Activated CD4-positive, alpha-beta T cell treated with anti-CD3 and anti-CD28 coated beads, Interleukin-2, Interleukin-4, amounts not matched to agents 100 ng/mL and 50 ng/mL, durations not matched to agents 16 hours and 8 hours (primary cell): ENCODE data around the gene CEP57.
"Not testable (repeated sequence)": the region's sequence is repeated elsewhere in the genome, so short reads cannot be mapped to it uniquely, and the experiment has no call there.

Experiments
- DNase-seq: peaks from one replicate; pipeline ENCODE4 v3.0.0-alpha.2; 2020; ENCODE audit warnings: low spot score

CEP57 gene

DNA sequence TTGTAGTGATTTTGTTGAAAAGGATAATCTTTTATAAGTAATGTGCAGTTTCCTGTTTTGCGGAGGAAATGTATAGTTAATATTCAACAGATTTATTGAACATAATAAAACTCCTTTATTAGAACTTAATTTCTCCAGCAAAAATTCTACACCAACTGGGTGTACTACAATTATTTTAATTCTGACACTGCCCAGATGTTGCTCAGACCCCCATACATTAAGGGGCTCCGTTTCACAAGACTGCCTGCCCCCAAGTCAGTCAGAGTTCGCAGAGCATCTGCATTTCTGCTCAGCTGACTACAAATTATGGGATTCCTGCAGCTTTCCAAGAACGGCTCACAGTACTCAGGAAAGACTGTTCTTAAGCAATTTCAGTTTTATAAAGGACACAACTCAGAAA, 6.2 kb downstream of the CEP57 start:
- no peak for DNase-seq

DNA sequence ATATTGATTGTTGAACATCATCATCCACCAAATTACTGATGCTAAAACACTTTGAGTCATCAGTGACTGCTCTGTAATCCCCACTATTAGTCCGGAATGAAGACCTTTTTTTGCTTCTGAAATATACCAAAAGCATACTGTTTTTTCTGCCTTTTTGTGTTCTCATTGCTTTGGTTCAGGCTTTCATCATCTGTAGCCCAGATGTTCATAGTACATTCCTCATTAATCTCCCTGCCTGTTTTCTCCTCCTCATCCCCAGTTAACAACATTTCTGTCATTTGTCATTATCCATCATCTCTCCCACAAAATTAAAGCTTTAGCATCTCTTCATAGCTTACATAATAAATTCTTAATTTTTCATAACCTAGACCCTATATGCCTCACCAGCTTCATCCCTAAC, 9.2 kb downstream of the CEP57 start:
- DNase-seq: no peak

DNA sequence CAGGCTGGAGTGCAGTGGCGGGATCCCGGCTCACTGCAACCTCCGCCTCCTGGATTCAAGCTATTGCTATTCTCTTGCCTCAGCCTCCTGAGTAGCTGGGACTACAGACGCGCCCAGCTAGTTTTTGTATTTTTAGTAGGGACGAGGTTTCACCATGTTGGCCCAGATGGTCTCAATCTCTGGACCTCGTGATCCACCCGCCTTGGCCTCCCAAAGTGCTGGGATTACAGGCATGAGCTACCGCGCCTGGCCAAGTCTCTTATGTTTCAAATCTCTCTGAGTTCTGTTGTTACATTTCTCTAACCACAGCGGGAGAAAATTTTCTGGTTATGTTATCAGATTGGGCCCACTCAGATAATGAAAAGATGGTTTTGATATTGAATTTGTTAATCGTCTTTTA, 10.1 kb downstream of the CEP57 start:
- no peak for DNase-seq

DNA sequence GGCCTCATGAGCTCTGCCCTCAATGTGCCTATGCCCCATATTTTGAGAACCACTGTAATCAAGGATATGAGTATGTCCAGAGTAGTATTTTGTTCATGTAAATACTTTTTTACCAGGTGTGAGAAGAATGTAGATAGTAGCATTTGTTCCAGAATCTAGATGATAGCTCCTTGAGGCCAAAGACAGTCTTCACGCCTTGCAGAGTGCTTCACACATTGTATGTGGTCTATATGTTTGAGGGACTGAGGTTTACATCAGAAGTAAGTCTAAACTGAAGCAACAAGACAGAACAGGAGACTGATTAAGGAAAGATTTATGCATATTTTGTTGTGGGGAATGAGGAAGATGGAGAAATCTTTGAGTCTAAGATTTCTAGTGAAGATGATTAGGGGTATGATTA, 12.5 kb downstream of the CEP57 start:
- DNase-seq: no peak

DNA sequence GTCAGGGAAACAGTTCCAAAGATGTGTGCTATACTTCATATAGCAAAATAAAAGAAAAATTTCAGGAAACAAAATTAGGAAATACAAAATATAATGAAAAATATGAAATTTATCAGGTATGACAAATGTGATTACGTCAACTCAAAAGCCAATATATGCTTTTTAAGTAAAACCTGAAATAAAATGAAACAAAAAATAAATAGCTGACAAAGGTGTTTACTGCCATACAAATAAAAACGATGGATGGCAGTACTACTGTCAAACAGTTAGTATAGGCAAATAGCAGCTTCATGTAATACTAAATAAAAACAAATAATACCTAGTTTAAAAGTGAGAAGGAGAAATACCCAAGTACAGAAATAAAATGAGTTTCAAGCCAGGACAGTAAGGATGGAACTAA, 13.7 kb downstream of the CEP57 start:
- no peak for DNase-seq

DNA sequence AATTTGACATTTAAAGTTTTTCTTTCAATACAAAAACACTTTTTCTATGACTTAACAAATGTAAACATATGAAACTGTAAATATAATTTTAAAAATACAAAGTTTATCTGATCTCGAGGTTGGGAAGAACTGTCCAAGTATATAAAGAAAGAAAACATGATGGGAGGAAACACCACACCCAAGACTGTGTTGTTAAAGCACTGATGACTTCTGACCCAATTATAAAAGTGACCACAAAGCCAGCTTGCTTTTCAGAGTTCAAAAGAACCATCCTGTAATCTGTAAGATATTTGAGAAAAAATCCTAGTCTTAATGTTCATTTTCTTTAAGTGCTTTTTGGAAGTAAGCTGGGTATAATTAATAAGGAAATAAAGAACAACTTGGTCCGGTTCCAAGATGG, 15.6 kb downstream of the CEP57 start:
- no peak for DNase-seq

DNA sequence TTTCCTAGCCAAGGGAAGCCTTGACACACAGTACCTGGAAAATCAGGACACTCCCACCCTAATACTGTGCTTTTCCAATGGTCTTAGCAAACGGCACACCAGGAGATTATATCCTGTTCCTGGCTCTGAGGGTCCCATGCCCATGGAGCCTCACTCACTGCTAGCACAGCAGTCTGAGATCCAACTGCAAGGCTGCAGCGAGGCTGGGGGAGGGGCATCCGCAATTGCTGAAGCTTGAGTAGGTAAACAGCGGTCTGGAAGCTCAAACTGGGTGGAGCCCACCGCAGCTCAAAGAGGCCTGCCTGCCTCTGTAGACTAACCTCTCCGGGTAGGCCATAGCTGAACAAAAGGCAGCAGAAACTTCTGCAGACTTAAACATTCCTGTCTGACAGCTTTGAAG, 16.2 kb downstream of the CEP57 start:
- DNase-seq: not testable (repeated sequence)

DNA sequence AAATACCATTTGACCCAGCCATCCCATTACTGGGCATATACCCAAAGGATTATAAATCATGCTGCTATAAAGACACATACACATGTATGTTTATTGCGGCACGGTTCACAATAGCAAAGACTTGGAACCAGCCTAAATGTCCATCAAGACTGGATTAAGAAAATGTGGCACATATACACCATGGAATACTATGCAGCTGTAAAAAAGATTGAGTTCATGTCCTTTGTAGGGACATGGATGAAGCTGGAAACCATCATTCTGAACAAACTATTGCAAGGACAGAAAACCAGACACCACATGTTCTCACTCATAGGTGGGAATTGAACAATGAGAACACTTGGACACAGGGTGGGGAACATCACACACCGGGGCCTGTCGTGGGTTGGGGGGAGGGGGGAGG, 20.8 kb downstream of the CEP57 start:
- not testable (repeated sequence) for DNase-seq

DNA sequence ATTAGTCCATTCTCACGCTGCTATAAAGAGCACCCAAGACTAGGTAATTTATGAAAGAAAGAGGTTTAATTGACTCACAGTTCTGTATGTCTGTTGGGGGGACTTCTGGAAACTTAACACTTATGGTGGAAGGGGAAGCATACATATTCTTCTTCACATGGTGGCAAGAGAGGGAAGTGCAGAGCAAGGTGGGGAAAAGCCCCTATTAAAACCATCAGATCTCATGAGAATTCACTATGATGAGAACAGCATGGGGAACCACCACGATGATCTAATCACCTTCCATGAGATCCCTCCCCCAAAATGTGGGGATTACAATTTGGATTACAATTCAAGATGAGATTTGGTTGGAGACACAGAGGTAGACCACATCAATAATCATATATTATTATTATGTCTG, 25.7 kb downstream of the CEP57 start:
- no peak for DNase-seq

DNA sequence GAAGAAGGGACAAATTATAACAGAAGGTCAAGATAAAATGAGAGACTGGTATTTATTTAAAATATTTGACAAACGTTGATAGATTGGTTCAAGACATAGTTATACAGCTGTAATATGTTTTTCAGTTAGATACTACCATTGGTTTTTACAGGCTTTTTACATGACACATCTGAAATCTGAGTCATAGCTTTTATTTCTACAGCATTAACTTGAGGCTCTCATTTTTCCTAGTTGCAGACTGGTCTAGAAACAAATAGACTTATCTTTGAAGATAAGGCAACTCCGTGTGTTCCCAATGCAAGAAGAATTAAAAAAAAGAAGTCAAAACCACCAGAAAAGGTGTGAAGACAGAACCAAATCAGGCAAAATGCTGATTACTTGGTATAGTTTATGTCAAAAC, 31.3 kb downstream of the CEP57 start:
- no peak for DNase-seq

DNA sequence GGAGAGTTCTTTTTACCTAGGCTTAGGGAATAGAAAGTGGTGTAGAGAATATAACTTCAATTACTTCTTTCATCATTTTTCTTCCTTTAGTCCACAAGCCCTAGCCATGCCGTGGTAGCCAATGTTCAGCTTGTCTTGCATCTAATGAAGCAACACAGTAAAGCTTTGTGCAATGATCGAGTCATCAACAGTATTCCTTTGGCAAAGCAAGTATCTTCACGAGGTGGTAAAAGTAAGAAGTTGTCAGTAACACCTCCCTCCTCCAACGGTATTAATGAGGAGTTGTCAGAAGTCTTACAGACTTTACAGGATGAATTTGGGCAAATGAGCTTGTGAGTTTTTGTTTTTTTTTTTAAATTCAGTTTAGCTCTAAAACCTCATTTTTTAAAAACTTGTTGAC, 37.4 kb downstream of the CEP57 start:
- DNase-seq: no peak

DNA sequence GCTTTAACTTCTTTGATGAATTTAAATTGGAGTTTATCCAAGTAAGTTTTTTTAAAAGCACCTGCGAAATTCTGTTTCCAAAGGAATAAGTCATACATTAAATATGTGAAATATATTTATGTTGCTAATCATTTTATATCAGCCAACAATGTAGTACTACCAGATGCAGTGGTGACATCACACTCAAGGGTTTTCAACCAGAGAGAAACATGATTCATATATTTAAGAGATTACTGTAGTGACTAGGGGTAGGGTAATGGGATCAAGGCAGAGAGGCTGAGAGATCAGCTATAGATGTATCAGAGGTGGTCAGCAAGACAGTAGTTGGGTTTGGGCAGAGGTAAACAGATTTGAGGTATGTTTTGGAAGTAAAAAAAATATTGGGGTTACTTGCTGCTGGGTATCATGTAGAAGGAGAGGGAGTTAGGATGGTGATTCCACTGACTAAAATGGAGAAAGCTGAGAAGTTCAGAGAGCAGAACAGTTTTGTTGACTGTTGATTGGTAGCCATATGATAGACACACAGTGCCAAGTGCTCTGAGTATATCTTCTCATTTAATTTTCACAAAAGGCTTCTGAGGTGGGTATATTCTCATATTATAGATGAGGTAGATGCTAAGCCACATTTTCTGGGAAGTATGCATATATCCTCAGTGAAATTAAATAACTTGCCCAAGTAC, 39.4 kb downstream of the CEP57 start:
- DNase-seq: peak; percentile 11

DNA sequence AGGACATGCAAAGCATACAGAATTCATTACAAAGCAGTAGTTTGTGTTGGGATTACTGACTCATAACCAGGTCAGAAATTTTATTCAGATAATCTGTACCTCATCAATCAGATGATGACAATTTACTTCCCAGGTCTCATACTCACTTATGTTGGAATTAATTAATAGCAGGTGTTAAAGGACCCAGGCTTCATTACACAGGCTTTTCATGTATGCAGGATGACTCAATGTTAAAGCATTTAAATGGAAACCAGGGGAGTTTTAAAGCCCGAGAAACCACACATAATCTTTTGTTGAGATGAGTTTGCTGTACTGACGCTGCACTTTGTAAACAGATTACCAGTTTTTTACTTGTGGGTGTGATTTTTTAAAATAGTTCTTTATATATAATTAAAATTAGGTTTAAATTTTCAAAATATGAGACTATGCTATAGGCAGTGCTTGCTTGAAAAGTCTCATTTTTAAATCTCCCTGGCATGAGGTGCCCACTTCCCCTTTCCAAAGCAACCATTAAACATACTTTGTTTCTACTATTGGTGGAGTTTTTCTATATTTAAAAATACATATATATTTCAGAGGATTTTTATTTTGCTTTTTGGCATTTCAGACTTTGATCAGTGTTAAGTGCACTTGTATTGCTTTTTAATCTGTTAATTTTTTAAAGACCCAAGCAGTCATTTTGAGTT, 41.0 kb downstream of the CEP57 start:
- DNase-seq: no peak

DNA sequence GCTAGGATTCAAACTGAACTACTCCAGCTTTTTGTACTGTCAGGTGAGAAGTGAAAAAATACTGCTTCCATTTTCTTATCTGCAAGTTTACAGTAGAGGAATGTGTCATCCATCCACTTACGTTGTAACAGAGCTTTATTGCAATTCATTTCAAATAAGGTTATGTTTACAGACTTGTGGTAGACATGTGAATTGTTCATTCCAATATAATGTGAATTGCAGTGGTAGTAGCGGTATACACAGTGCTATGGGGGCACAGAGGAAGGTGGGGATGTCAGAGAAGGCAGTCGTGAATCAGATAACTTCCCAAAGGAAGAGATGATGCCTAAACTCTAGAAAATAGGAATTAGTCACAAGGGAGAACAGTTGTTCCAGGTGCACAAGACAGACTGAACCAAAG, 42.5 kb downstream of the CEP57 start:
- no peak for DNase-seq

DNA sequence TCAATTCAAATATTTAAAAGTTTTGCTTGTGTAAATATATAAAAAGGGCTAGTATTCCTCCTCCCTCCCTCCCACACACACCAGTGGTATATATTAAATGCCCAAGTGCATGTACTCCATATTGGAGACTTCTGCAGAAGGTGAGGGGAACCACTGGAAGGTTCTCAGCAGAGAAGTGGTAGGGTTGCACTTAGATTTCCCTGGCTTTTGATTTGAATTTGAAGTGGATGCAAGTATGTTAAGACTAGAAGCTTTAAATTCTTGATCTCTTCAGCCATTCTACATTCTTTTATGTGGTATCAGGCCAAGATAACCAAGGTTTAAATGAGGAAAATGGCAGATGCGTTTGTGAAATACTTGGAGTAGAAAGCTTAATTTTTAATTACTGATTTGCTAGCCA, 43.1 kb downstream of the CEP57 start:
- DNase-seq: no peak

DNA sequence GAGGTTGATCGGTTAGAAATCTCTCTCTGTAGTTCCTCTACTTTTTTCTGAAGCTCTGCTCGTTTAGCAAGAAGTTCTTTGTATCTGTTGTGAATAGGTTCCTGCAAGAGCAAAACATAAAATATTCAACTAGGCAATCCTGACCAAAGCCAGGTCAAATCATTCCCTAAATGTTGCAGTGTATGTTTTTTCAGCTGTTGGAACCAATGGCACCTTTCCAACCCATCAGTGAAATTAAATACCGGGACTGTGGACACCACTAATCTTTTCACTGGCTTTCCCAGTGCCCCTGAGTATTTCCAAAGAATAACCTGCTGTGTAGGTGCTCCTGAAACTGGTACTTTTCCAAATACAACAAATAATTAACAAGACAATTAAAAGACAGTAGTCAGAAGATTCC, 45.1 kb downstream of the CEP57 start:
- no peak for DNase-seq

DNA sequence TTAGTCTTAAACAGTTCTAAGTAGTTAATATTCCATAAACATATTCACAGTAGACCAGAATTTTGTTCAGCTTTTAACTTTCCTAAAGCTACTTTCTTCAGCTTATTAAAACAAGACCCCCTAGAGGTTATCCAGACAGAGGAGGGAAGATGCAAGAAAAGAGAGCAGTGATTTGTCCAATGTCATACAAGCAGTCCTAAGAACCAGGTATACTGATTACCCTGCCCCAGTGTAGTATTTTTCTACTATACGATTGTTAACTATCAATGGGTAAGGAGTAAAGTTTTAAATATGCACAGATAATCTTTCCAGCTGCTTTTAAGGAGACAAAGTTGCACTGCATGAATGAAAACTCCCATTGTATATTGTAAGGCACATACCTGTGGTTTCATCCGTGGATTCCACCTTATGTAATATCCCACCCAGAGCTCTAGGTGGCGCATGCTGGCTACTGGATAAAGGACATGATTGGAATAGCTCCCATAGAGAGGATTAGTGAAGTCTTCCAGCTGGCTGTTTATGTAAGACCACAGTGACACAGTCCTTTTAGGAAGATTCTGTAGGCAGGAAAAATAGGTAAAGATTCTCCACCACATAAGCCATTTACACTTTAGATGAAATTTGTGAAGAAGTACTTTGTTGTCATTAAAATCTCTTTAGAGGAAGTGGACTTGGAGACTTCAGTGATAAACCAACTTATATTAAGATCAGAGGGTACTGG, 45.6 kb downstream of the CEP57 start:
- peak; percentile 53 for DNase-seq

DNA sequence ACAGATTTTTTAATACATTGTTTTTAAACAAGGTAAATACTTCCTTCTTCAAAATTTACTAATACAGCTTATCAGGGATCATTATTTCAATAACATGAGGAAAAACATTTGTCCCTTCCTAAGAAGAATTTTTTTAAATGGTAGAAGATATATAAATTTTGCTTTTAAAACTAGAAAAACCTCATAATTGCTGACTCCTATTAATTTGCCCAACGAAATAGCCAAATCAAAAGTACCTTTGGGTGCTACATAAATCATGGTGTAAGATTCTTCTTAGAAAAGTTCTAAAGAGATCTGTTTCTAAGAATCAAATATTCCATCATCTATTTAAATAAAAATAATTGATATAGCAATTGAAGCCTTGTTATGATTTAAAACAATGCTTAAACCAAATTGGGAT, 54.9 kb downstream of the CEP57 start:
- DNase-seq: no peak

DNA sequence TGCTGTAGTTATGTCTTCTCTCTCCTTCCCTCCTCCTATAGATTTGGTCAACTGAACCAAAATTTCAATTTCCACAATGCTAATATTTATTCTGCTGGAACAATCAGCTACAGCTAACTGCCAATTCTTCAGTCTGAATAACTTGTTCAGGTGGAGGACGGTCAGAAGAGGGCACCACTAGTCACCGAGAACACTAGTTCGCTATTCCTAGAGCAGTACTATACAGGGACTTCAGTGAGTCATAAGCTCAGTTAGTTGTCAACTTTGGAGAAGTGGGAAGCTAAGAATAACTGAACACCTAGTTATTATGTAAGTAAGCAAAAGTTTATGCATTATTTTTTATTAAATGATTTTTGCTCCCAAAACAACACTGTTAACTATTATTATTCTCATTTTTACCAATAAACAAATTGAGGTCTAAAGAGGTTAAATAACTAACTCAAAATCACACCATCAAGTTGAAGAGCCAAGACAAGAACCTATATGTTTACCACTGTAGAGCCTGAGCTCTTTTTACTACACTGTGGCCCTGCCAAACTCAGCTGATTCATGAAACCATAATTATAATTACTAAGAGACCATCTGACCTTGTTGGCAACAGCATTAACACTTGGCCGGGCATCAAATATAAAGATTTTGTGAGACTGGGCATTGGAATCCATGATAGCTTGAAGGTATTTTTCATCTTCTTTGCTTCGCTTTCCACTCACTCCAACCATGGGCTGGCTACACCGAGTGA, 59.0 kb downstream of the CEP57 start:
- DNase-seq: peak; percentile 15

DNA sequence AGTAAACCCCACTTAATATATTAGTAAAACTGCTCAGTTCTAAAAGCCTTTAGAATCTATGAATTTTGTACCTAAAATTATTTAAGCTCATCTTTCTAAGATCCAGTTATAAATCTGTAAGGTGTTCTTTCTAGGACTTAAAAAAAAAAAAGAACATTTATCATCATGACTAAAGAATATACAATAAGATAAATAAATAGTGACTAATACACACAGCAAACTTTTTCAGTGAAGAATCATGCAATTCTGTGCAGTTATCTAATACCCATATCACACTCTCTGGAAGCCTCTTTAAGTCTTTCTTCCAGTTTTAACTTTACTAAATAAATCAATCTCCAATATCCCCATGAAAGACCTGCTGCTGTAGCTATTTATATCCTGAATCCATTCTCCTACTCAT, 59.8 kb downstream of the CEP57 start:
- no peak for DNase-seq

DNA sequence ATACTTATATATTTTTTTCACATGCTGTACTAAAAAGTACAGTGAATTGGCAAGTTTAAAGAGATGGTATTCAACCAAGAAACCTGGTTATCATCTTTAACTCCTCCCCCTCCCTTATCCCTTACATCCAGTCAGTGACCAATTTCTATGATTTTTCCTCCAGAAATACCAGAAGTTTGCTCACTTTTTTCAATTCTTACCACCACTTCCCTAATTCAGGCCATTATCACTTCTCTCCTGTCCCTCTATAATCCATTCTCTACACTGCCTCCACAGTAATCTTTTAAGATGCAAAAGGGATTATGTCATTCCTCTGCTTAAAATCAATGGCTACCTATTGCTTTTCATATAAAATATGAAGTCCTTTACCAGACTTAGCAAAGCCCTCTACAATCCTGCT, 62.8 kb downstream of the CEP57 start:
- DNase-seq: no peak

DNA sequence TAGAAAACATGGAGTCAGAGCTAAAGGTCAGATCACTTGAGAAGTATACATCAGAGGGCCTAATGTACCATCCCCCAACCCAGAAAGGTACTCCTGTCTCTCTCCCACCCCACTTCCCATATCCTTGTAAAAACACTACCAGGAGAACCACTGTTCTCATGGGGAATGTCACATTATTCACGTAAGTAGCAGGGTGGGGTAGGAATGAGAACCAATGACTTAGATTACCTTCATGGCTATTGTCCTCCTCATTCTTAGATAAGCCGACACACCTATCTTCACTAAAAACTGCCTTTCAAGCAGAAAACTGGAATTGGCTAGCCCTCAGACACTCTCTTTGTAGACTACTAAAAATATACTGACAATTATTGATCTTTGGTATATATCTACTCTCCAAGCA, 63.6 kb downstream of the CEP57 start:
- no peak for DNase-seq

DNA sequence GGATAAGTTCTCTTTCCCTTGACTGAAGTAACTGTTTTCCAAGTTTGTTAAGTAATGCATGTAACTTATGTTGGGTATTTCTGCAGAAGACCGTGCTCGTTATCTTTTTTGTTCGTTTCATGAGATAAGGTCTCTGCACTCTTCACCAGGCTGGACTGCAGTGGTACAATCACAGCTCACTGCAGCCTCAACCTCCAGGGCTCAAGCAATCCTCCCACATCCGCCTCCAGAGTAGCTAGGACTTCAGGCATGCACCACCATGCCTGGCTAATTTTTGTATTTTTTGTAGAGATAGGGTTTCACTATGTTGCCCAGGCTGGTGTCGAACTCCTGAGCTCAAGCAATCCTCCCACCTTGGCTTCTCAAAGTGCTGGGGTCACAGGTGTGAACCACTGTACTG, 64.1 kb downstream of the CEP57 start:
- DNase-seq: not testable (repeated sequence)
